Measurements from ENCODE around the gene MAPK7.

Gene MAPK7

GRCh38 chr17:19402171-19402570 is 23.9 kb downstream of the MAPK7 start:
- peak; percentile 22 for DNase-seq

GRCh38 chr17:19403021-19403420 is 24.7 kb downstream of the MAPK7 start:
- DNase-seq: no peak

GRCh38 chr17:19404264-19404663 is 26.0 kb downstream of the MAPK7 start:
- DNase-seq: no peak

GRCh38 chr17:19405114-19405513 is 26.8 kb downstream of the MAPK7 start:
- no peak for DNase-seq

GRCh38 chr17:19407601-19408345 is 29.5 kb downstream of the MAPK7 start:
- DNase-seq: no peak

GRCh38 chr17:19408346-19408710 is 30.0 kb downstream of the MAPK7 start:
- no peak for DNase-seq

- DNase-seq: no peak
These were observed 30.8 kb downstream of the MAPK7 start for GRCh38 chr17:19409066-19409465.

GRCh38 chr17:19409509-19409908 is 31.2 kb downstream of the MAPK7 start:
- no peak for DNase-seq

GRCh38 chr17:19410091-19410490 is 31.8 kb downstream of the MAPK7 start:
- no peak for DNase-seq

- no peak for DNase-seq
These were observed 32.8 kb downstream of the MAPK7 start, which contains the start of gene RNF112 for GRCh38 chr17:19410875-19411620. Gene RNF112, plus strand, starts transcription at chr17:19411232. Its CDS starts 177 bp downstream, at chr17:19411409.

GRCh38 chr17:19411631-19412030 is 33.3 kb downstream of the MAPK7 start:
- DNase-seq: no peak

GRCh38 chr17:19412510-19412909 is 34.2 kb downstream of the MAPK7 start:
- no peak for DNase-seq

GRCh38 chr17:19412984-19413383 is 34.7 kb downstream of the MAPK7 start:
- DNase-seq: no peak

GRCh38 chr17:19413761-19414160 is 35.5 kb downstream of the MAPK7 start:
- DNase-seq: no peak

- no peak for DNase-seq
These were observed 36.3 kb downstream of the MAPK7 start for GRCh38 chr17:19414396-19415280.

- DNase-seq: no peak
These were observed 37.0 kb downstream of the MAPK7 start for GRCh38 chr17:19415311-19415710.

- DNase-seq: no peak
These were observed 37.8 kb downstream of the MAPK7 start for GRCh38 chr17:19415806-19416775.

- no peak for DNase-seq
These were observed 39.3 kb downstream of the MAPK7 start for GRCh38 chr17:19417611-19418010.

- DNase-seq: no peak
These were observed 40.1 kb downstream of the MAPK7 start for GRCh38 chr17:19418251-19418992.

- DNase-seq: no peak
These were observed 42.9 kb downstream of the MAPK7 start for GRCh38 chr17:19421219-19421618.

- no peak for DNase-seq
These were observed 43.6 kb downstream of the MAPK7 start for GRCh38 chr17:19421926-19422325.
